ENCODE data around the gene P2RX2. TPM values are rescaled to one million over a fixed set of nuclear protein-coding genes. Genes with fewer than 3 reads are reported as not detected.
A peak's percentile ranks its signal among the peaks of the same experiment; 100 is the strongest.

Gene P2RX2
- total RNA-seq, 1 experiment from 2014 or later = not detected

GRCh38 chr12:132602572-132603239 lies 15.9 kb upstream of the P2RX2 start:
- DNase-seq (ENCODE audit: low read depth) = no peak

- no peak for DNase-seq (ENCODE audit: low read depth)
Observed at GRCh38 chr12:132603240-132604150, 15.1 kb upstream of the P2RX2 start.

GRCh38 chr12:132604151-132604618 lies 14.4 kb upstream of the P2RX2 start:
- no peak for DNase-seq (ENCODE audit: low read depth)

GRCh38 chr12:132604668-132605441 lies 13.7 kb upstream of the P2RX2 start:
- no peak for DNase-seq (ENCODE audit: low read depth)

GRCh38 chr12:132605892-132606291 lies 12.7 kb upstream of the P2RX2 start:
- no peak for DNase-seq (ENCODE audit: low read depth)

GRCh38 chr12:132606466-132606865 lies 12.1 kb upstream of the P2RX2 start:
- DNase-seq (ENCODE audit: low read depth) = peak; percentile 25

- no peak for DNase-seq (ENCODE audit: low read depth)
Observed at GRCh38 chr12:132606927-132607326, 11.6 kb upstream of the P2RX2 start.

- no peak for DNase-seq (ENCODE audit: low read depth)
Observed at GRCh38 chr12:132608231-132609171, 10.1 kb upstream of the P2RX2 start.

GRCh38 chr12:132610051-132610759 lies 8.4 kb upstream of the P2RX2 start, which contains the start of gene LRCOL1:
Gene LRCOL1, minus strand, starts transcription at chr12:132610582. Its CDS starts 4,331 bp downstream, at chr12:132606251.
- no peak for DNase-seq (ENCODE audit: low read depth)

- DNase-seq (ENCODE audit: low read depth) = no peak
Observed at GRCh38 chr12:132610866-132611602, 7.5 kb upstream of the P2RX2 start.

- DNase-seq (ENCODE audit: low read depth) = no peak
Observed at GRCh38 chr12:132611620-132612019, 7.0 kb upstream of the P2RX2 start.

GRCh38 chr12:132614029-132614428 lies 4.5 kb upstream of the P2RX2 start:
- DNase-seq (ENCODE audit: low read depth) = no peak

- peak; percentile 71 for DNase-seq (ENCODE audit: low read depth)
Observed at GRCh38 chr12:132614861-132615578, 3.6 kb upstream of the P2RX2 start.

GRCh38 chr12:132615579-132616038 lies 3.0 kb upstream of the P2RX2 start:
- no peak for DNase-seq (ENCODE audit: low read depth)

- no peak for DNase-seq (ENCODE audit: low read depth)
Observed at GRCh38 chr12:132617135-132617701, 1.4 kb upstream of the P2RX2 start.

GRCh38 chr12:132617822-132618682 lies 524 bp upstream of the P2RX2 start:
- no peak for DNase-seq (ENCODE audit: low read depth)

- DNase-seq (ENCODE audit: low read depth) = no peak
Observed at GRCh38 chr12:132619071-132619385, 452 bp downstream of the P2RX2 start.
